Jurkat, Clone E6-1 (cell line): ENCODE measurements around the gene WDR41. TPM values are rescaled to one million over a fixed set of nuclear protein-coding genes. Genes with fewer than 3 reads are reported as not detected.
"Not testable (repeated sequence)": the region's sequence is repeated elsewhere in the genome, so short reads cannot be mapped to it uniquely, and the experiment has no call there.

ENCODE experiments used
- DNase-seq: peaks from one replicate; pipeline ENCODE4 v3.0.0-alpha.2; 2011; ENCODE audit warnings: low read depth, low spot score
- H3K4me3 ChIP-seq: 2 replicates; pipeline ENCODE4 v1.5.1; 2011; ENCODE audit warnings: mild to moderate bottlenecking, low read length, control low read depth, moderate library complexity
- polyA plus RNA-seq: library from polyadenylated mRNA; unstranded; fragments of >200 nt; gene quantifications from one replicate; pipeline ENCODE4 v1.2.1, GENCODE V29; 2012; ENCODE audit warnings: missing spikeins; ENCODE audit not compliant: insufficient read length, insufficient read depth

The WDR41 gene
- 60.3 TPM for polyA plus RNA-seq

GRCh38 chr5:77491783-77492652 is at the start of gene WDR41:
TSS of gene WDR41 (minus strand) at chr5:77492316. CDS start at chr5:77492220, 96 bp downstream.
- peak; percentile 79 for DNase-seq

DNA sequence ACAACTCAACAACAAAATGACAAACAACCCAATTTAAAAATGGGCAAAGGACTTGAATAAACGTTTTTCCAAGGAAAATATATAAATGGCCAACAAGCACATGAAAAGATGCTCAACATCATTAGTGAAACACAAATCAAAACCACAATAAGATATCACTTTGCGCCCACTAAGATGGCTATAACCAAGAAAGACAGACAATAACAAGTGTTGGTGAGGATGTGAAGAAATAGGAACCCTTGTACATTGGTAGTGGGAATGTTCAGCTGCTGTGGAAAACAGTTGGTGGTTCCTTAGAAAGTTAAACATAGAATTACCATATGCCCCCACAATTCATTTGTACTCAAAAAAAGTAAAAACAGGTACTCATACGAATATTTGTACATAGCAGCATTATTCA is 39.2 kb upstream of the WDR41 start:
- DNase-seq, result no peak

More at GRCh38 chr5:77491783-77492652, at the start of gene WDR41:
- H3K4me3 ChIP-seq, result peak within 1 kb of the TSS; percentile 79

GRCh38 chr5:77518304-77518703 is 26.2 kb upstream of the WDR41 start:
- peak; percentile 4 for DNase-seq
- no peak overlapping the region for H3K4me3 ChIP-seq

More for the DNA sequence above, 39.2 kb upstream of the WDR41 start:
- H3K4me3 ChIP-seq, result no peak overlapping the region

- H3K4me3 ChIP-seq, result no peak overlapping the region
- no peak for DNase-seq
Observed at GRCh38 chr5:77514457-77514856, 22.3 kb upstream of the WDR41 start.

- DNase-seq, result no peak
- H3K4me3 ChIP-seq, result no peak overlapping the region
Observed at GRCh38 chr5:77513321-77513720, 21.2 kb upstream of the WDR41 start.

GRCh38 chr5:77501132-77501531 is 9.0 kb upstream of the WDR41 start:
- not testable (repeated sequence) for H3K4me3 ChIP-seq

DNA sequence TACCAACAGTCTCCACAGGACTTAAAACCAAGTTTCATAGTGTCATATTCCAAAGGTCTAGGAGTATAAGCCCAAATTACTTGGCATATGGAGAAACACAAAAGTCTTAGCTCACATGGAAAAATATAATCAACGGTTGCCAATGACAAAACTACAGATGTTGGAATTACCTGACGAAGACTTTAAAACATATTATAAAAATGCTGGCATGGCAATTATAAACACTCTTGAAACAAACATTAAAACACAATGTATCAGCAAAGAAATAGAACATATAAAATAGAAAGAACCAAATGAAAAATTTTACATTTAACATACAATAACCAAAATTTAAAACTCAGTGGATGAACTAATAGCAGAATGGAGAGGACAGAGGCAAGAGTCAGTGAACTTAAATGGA is 7.9 kb upstream of the WDR41 start:
- DNase-seq, result no peak
- no peak overlapping the region for H3K4me3 ChIP-seq

More at GRCh38 chr5:77501132-77501531, 9.0 kb upstream of the WDR41 start:
- DNase-seq, result not testable (repeated sequence)

- DNase-seq, result no peak
- H3K4me3 ChIP-seq, result no peak overlapping the region
Observed at GRCh38 chr5:77499441-77499840, 7.3 kb upstream of the WDR41 start.

- no peak for DNase-seq
- H3K4me3 ChIP-seq, result no peak overlapping the region
Observed at GRCh38 chr5:77498952-77499351, 6.8 kb upstream of the WDR41 start.

- H3K4me3 ChIP-seq, result no peak overlapping the region
- DNase-seq, result no peak
Observed at GRCh38 chr5:77494935-77495334, 2.8 kb upstream of the WDR41 start.

DNA sequence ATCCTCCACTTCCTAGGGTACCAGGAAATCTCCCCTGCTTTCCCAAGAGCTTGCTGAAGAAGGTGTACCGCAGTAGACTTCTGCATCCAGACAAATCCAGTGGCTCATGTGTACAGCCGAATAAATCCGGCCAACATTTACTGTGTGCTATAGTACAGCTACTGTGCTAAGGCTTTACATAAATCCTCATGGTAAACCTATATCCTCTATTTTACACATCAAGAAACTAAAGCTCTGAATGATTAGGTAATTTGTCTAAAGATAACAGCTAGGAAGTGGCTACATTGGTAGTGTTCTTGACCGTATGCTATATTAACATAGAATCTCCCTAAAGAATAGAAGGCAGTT is 511 bp upstream of the WDR41 start:
- peak overlapping the region; percentile 32 for H3K4me3 ChIP-seq
- no peak for DNase-seq

GRCh38 chr5:77490741-77491344 is 1.3 kb downstream of the WDR41 start:
- DNase-seq, H3K4me3 ChIP-seq: not testable (repeated sequence)

DNA sequence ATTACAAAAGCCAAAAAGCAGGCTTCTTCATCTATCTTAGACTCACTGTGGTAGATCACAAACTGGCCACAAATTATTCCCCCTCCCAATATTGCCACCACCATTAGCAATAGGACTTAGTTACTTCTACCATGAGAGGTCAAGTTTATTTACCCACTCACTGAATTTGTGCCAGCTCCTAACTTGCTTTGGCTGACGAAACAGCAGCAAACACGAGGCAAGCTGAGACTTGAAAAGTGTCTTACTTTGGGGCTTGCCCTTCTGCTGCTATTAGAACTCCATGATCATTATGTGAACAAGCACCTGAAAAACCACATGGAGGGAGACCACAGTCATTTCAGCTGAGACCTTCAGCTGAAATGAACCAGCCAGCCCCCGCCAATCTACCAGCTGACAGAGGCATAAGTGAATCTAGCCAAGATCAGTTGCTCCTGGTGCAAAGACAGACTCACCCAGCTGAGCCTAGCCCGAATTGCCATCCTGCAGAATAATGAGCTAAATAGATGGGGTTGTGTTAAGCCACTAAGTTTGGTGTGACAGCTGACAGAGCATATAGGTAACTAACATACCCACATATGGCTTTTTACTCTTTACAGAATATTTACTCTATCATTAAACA is 5.7 kb downstream of the WDR41 start:
- no peak for DNase-seq
- no peak overlapping the region for H3K4me3 ChIP-seq

DNA sequence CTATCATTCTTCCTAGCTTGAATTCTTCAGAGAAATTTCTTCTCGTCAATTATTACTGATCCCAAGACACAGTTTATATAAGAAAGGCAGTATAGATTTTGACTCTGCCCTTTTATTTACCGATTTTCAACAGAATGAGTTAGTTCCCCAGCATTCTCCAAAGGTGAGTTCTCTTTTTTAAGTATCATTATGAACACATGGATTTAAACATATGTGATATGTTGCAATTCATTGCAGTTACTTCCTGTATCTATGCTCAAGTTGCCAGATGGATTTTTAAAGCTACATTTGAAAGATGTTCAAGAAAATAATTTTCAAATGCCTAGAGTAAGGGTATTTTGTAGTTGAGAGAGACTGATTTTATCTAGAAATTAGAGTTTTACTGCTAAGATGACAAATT is 8.4 kb downstream of the WDR41 start:
- no peak overlapping the region for H3K4me3 ChIP-seq
- no peak for DNase-seq

DNA sequence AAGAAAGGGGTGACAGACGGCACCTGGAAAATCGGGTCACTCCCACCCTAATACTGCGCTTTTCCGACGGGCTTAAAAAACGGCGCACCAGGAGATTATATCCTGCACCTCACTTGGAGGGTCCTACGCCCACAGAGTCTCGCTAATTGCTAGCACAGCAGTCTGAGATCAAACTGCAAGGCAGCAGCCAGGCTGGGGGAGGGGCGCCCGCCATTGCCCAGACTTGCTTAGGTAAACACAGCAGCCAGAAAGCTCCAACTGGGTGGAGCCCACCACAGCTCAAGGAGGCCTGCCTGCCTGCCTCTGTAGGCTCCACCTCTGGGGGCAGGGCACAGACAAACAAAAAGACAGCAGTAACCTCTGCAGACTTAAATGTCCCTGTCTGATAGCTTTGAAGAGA is 17.1 kb downstream of the WDR41 start:
- DNase-seq, H3K4me3 ChIP-seq: not testable (repeated sequence)

GRCh38 chr5:77468875-77469274 is 23.2 kb downstream of the WDR41 start:
- not testable (repeated sequence) for DNase-seq

GRCh38 chr5:77463905-77464304 is 28.2 kb downstream of the WDR41 start:
- DNase-seq, result no peak
- H3K4me3 ChIP-seq, result no peak overlapping the region

More at GRCh38 chr5:77468875-77469274, 23.2 kb downstream of the WDR41 start:
- H3K4me3 ChIP-seq, result not testable (repeated sequence)

- no peak for DNase-seq
- no peak overlapping the region for H3K4me3 ChIP-seq
Observed at GRCh38 chr5:77461287-77461686, 30.8 kb downstream of the WDR41 start.

- no peak for DNase-seq
- no peak overlapping the region for H3K4me3 ChIP-seq
Observed at GRCh38 chr5:77454123-77454522, 38.0 kb downstream of the WDR41 start.

- H3K4me3 ChIP-seq, result no peak overlapping the region
- no peak for DNase-seq
Observed at GRCh38 chr5:77452351-77452750, 39.8 kb downstream of the WDR41 start.
